Smooth muscle cell of bladder (primary cell): ENCODE data around the gene ATF7. TPM values are rescaled to one million over a fixed set of nuclear protein-coding genes. Genes with fewer than 3 reads are reported as not detected.

ENCODE experiments used
- total RNA-seq: library from RNA; depleted of rRNA; stranded (reverse); fragments of >200 nt; gene quantifications from 2 replicates; pipeline ENCODE4 v1.2.3, GENCODE V29; 2014

ATF7 gene
- total RNA-seq, result 5.5 and 7.9 TPM in 2 replicates

DNA sequence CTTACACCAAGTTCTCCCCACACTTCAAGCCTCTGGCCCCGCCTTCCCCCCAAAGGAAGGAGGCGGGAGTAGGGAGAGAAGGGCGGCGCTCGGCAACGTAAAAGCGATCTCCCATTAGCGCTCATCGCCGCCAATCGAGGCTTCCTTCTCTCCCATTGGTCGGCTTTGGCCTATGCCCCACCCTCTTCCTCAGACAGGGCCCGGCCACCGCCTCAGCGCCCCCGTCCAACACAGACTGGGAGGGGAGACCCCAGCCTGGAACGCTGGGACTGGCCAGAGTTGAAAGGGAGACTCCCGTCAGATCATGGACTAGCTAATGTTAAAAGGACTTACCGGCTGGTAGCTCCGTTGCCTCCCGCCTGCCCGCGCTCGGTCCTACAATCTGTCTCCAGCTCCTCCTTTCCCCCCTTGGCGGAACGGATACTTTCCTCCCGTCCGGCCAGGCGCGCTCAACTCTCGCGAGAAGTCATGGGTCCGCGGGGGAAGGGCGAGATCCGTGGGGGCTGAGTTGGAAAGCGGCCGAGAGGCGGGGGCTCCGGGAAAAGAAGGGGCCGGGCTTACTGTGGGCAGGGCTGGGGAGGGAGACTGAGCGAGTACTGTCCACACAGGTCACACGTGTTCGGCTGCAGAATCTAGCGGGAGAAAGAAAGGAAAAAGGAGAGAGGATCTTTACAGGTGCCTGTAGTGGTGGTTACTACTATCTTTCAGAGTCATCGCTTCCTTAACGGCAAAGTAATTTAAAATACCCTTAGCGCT, at the start of gene ATF7:
Gene ATF7 (minus strand): TSS at position 437 of the 756 bp plus-strand sequence. CDS start 25,382 bp downstream, outside the sequence.

DNA sequence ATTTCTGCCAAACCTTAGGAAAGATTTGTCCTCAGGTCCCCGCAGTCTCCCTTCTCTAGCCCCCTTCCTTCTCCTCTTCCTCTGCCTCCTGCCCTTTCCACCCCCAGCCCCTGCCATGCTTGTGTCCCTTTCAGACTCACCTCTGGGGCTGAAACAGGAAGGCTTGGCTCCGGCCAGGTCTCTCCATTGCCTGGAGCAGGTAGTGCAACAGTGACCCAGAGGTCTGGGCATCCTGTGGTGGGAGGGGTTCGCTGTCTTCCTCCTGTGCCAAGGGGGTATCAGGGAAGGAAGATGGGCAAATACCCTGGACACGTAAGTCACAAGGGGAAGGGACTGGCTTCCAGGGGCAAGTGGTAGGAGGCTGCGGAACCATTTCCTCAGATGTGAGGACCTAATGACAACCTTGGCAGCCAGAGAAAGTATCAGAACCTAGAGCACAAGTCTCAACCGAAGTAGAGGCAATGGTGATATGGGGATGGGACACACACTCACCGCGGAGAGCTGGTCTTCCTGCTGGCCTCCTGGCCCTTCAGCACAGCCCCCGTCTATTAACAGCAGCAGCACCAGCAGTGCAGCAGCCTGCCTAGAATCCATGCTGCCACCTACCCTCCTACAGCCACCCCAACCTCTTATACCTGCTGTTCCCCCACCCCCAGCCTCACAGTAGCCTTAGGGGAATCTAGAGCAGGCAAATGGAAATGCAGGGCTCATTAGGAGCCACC, 119.1 kb downstream of the ATF7 start, which contains the start of gene NPFF:
Gene NPFF (minus strand): TSS at position 604 of the 722 bp plus-strand sequence. CDS start 10 bp downstream, at position 594.

DNA sequence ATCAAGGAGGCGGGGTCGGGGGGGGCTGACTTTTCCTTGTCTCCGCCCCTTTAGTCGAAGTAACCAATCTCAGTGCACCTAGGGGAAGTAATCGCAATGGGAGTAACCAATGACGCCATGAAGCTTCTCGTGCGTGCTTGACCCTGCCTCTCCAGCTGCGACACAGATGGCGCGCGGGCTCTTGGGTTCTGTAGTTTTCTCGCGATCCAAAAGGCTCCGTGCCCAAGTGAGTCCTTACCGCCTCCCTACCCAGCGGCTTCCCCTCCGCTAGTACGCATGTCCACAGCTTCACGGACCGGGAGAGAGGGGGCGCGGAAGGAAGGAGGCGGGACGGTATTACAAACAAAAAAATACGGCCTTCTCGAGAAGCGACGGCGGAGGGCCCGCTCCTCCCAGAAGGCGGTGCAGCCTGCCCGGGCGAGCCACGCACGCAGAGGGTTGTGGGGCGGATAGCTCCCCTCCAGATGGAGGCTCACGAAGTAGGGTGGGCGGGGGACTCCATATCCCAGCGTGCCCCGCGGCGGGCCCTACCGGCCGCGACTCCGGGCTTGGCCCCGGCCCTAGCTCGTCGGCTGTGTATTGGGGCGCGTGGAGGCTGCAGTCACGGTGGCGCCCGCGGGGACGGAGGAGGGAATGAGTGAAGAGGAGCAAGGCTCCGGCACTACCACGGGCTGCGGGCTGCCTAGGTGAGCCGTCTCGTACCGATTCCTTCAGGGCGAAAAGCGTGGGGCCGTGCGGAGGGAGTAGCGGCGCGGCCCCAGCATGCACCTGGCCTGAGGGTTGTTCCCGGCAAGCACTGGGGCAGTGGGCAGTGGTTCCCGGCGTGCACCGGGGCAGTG, 125.2 kb downstream of the ATF7 start, which contains the start of gene TARBP2:
Gene TARBP2 (plus strand): TSS at position 508 of the 839 bp plus-strand sequence. CDS start 126 bp downstream, at position 634.

DNA sequence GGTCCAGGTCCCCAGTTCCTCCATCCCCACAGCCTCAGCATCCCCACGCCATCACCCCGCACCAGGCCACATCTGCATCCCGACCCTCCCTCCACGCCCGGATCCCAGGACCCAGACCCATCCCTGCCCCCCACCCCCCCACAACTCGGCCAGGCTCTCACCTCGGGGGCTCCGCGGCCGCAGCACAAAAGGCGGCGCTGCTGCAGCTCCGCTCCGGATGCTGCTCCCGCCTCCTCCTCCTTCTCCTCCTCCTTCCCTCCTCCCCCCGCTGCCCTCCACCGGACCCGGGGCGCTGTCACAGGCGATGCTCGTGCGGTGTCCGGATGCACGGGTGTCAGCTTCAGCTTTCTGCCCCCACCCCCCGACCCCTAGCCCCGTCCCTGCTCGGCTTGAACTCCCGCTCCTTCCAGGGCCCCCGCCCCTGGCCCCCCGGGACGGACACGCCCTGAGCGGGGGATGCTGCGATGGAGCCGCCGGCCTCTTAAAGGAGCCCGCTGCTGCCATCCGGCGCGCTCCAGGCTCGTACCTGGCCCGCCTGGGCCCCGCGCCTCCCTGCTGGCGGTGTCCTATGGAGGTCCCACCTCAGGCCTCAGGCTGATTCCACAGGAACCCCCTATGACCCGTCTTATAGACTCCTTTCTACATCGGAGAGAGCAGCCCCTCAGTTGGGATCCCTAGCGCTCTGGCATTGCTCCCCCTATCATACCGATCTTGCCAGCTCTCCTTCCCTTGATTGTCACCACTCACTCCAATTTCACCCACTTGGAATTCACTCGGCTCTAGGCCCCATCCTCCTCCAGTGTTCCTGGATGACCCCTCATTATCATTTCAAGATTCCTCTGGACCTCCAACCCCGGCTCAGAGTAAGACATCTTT, 126.7 kb downstream of the ATF7 start, which contains the start of gene MAP3K12:
Gene MAP3K12 (minus strand): TSS at position 193 of the 876 bp plus-strand sequence. CDS start 12,067 bp downstream, outside the sequence.

Other genes starting within 250 kb of the ATF7 start
- 20.3 and 21.7 TPM in 2 replicates for gene SP1, start 246.2 kb downstream of the ATF7 start, total RNA-seq
- not detected in 2 replicates for gene AMHR2, start 202.5 kb downstream of the ATF7 start, total RNA-seq
- 25.2 and 27.5 TPM in 2 replicates for gene PRR13, start 184.6 kb downstream of the ATF7 start, total RNA-seq
- gene PCBP2, start 174.3 kb downstream of the ATF7 start, total RNA-seq, result 191 and 202 TPM in 2 replicates
- gene MAP3K12, start 126.9 kb downstream of the ATF7 start, total RNA-seq, result 29.6 and 40.3 TPM in 2 replicates
- gene TARBP2, start 125.1 kb downstream of the ATF7 start, total RNA-seq, result 34.7 and 39.8 TPM in 2 replicates
- not detected in 2 replicates for gene NPFF, start 118.9 kb downstream of the ATF7 start, total RNA-seq
- 142 and 148 TPM in 2 replicates for gene ATP5MC2, start 49.7 kb upstream of the ATF7 start, total RNA-seq
- 84.9 and 124 TPM in 2 replicates for gene CALCOCO1, start 101.1 kb upstream of the ATF7 start, total RNA-seq
- gene CISTR, start 125.6 kb upstream of the ATF7 start, total RNA-seq, result not detected in 2 replicates